Non-pigmented ciliary epithelial cell (primary cell): ENCODE measurements around the gene EGLN1.
"Not testable (repeated sequence)": the region's sequence is repeated elsewhere in the genome, so short reads cannot be mapped to it uniquely, and the experiment has no call there.

Experiments used
- DNase-seq: peaks from one replicate; pipeline ENCODE4 v3.0.0-alpha.2; 2010; ENCODE audit warnings: low read depth

EGLN1 gene

DNA sequence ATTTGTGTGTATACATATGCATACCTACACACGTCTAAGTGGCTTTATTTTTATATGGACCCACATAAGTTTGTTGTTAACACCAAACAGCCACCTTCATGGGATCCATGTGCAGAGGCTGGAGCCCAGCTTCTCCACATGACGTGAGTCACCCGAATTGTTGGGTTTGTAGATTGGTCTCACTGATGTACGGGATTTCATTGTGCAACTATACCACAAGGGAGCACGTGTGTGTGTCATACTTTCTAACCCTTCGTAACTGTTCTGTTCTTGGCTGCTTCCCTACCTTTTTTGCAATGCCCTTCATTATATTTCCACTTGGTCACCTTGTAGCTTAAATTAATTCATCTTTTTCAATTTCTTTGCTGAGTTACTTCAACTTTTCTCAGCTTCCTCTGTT is 63.0 kb downstream of the EGLN1 start:
- DNase-seq, result peak; percentile 87

DNA sequence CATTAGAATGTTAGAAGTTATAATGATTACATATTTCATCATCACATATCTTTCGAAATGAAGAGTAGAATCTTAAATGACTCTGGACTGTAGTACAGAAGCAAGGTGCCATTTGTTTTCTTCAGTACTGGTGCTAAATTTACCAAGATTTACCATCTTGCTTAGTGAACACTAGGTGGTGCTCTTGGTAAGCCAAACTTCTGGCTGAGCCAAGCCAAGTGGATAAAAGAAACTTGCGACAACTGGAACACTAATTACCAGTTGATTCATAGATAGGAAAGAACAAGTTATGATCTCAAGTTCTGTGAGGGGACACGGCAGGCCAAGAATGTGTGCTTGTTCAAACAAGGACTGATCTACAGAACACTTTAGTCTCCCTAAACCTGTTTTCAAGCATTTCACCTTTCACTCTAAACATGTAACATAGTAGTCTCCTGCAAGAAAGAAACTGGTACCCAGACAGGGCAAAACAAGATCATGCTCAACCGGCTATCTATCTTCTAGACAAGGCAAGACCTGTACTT is 64.2 kb downstream of the EGLN1 start:
- DNase-seq, result peak; percentile 23

DNA sequence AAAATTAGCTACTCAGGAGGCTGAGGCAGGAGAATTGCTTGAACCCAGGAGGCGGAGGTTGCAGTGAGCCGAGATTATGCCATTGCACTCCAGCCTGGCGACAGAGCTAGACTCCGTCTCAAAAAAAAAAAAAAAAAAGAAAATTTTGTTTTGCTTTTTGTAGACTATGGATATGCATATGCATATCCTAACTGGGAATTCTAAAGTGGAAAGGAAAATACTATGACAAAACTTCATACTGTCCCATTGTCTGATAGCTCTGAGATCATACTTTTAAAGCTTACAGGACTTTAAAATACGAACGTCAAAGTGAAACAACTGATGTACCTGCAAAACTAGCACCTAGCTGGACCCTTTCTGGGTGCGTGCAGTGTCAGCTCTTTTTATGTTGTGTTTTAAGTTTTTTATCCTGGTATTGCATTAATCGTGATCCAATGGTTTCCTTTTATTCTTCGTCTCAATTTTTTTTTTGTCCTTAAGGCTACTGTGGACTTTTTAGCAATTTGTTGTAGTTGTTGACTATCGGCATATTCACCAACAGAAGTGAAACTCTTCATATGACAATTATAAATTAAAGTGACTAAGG is 64.8 kb downstream of the EGLN1 start:
- DNase-seq, result no peak

DNA sequence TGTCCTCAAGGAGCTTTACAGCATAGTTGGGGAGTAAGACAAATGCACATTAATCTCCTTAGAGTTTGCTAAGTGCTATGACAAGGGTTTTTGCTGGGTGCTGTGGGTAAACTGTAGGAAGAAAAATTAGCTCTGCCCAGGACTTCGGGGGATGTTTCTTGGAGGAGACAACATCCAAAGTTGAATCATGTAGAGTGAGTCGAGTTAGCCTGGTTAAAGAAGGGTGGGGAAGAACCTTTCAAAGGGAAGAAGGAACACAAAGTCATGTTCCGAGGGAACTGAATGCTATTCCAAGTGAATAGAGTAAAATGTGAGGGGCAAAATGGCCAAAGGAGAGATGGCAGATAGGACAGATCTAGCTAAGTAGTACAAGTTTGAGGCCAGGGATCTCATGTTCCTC is 66.9 kb downstream of the EGLN1 start:
- no peak for DNase-seq

DNA sequence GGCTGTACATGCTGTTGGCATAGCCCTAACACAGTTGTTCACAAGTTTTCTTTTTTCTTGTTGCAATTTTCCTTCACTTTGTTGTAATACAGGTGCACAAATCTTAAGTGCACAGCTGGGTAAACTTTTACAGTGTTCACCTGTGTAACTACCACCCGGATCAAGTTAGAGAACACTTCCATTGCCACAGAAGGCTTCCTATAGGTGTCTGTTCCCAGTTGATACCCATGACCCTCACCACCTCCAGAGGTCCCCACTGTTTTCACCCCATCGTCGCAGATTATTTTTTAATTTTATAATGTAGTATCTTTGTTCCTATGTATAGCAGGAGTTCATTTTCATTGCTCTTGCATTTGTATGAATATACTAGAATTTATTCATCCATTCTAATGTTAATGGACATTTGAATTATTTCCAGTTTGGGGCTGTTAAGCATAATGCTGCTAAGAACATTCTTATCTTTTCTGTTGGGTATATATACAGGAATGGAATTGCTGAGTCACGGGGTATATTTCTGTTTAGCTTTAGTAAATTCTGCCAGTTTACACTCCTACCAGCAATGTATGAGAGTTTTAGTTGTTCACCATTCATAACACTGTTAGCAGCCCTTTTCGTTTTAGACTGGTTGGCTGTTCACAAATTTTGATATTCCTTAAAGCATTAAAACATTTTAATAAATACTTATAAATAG is 67.6 kb downstream of the EGLN1 start:
- peak; percentile 23 for DNase-seq

DNA sequence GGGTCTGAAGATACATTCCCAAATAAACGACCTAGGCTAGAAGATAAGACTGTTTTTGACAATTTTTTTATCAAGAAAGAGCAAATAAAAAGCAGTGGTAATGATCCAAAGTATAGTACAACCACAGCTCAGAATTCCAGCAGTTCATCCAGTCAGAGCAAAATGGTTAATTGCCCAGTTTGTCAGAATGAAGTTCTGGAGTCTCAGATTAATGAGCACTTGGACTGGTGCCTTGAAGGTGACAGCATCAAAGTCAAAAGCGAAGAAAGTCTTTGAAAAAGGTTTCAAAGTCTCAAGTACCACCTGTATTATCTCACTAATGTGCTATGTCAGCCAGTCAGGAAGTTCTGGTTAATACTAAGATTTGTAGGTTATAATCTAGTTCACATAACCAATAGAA is 69.0 kb downstream of the EGLN1 start:
- DNase-seq, result no peak

DNA sequence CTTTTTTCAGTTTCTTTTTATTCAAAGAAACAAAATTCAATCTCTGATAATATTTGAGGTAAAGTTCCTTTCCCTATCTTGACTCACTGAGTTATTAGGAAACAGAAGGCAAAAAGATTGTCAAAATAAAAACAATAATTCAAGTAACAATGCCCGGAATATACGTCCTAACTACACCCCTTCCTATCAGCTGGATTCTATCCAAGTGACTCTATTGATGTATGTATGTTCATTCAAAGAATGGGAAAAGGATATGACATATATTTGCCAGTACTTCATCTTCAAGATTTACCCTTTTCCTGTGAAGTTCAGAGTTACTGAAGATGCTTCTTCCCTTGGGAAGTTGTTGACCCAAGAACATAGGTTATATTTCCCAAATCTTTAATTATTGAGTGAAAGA is 70.3 kb downstream of the EGLN1 start:
- DNase-seq, result no peak

DNA sequence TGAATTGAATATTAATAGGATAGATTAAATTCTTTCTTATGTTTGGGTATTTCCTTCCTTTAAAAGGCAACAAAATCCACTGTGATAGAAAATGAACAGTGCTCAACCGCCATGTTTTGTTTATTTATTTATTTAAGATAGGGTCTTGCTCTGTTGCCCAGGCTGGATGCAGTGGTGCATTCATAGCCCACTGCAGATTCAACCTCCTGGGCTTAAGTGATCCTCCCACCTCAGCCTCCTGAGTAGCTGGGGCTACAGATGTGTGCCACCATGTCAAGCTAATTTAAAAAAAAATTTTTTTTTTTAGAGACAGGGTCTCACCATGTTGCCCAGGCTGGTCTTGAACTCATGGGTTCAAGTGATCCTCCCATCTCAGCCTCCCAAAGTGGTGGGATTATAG is 73.2 kb downstream of the EGLN1 start:
- not testable (repeated sequence) for DNase-seq

DNA sequence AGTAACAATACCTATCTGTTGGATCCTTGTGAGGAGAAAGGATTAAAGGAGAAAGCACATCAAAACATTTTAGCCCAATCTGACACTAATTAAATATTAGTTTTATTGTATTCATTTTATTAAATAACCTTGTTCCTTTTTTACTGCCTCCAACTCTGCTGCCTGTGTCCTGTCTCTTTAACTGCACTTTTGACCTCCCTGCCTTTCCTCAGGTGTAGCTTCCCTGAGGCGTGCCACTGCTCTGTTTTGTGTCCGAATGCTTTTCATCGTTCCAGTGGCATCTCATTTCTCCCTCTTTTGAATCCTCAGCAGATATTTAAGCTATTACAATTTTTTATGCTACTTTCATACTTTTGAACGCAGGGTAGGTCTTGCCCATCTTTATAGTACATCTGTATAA is 73.6 kb downstream of the EGLN1 start:
- no peak for DNase-seq

DNA sequence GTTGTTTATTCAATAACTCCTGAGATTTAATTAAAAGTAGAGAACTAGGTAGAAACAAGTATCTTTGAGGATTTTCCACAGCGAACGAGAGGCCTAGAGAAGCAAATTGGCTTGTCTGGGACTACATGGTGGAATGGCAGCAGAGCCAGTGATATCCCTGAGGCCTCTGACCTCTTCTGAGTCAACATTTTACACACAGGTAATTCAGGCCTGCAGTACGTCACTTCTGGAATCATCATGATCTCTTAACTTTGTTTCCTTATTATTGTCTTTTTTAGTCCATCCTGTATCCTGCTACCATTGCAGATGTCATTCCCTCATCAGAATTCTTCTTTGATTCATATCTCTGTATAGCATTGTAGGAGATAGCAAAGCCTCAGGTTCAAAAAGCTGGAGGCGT is 74.1 kb downstream of the EGLN1 start:
- DNase-seq, result no peak

DNA sequence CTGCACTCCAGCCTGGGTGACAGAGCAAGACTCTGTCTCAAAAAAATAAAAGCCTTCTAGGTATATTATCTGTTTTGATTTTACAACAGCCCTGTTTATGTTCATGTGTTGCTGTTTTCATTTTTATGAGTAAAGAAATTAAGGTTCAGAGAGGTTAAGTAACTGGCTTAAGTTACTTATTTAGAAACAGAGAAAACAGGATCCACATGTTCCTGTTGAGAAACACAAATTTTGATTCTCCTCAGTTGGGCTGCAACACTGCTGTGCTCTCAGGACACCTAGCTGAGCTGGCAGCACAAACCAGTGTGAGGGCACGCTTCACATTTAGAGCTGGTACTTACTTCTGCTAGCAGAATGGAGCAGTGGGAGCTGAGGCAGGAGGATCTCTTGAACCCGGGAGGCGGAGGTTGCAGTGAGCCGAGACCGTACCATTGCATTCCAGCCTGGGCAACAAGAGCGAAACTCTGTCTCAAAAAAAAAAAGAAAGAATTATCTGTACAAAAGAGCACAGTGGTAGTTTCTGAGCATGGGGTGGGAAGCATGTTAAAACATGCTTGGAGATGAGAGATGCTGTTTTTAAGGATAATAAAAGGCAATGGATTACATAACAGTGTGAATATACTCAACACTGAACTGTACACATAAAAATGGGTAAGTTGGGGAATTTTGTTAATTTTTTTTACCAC is 81.6 kb downstream of the EGLN1 start:
- DNase-seq, result no peak

DNA sequence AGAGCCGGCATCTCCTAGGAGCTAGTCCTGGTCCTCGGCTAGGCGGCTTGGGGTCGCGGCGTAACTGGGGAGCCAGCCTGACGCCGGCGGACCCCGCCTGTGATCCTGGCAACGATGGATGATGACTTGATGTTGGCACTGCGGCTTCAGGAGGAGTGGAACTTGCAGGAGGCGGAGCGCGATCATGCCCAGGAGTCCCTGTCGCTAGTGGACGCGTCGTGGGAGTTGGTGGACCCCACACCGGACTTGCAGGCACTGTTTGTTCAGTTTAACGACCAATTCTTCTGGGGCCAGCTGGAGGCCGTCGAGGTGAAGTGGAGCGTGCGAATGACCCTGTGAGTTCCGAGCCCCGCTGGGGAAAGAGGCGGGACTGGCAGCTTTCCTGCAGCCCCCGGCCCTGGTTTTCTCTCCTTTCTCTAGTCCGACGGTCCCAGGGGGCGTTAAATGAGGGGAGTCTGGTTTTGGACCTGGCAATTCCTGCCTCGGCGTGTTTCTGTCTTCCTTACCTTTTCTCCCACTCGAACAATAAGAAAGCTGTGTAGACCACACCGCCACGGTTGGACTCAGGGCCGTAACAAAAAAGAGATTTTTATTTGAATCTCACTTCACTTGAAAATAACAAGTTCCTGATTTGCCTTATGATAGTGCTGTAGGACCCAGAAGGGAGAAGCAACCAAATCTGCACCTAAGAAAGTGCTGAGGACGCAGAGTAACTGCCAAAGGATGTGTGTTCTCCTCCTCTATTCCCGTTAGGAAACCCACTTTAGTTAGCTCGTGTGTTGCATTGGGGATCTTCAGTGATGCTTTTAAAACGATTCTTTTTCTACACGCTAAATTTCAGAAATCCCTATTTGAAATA is 83.6 kb downstream of the EGLN1 start, which contains the start of gene SPRTN:
TSS of gene SPRTN (plus strand) at position 24 of the 859 bp plus-strand sequence. CDS start at position 115, 91 bp downstream.
- DNase-seq, result no peak

DNA sequence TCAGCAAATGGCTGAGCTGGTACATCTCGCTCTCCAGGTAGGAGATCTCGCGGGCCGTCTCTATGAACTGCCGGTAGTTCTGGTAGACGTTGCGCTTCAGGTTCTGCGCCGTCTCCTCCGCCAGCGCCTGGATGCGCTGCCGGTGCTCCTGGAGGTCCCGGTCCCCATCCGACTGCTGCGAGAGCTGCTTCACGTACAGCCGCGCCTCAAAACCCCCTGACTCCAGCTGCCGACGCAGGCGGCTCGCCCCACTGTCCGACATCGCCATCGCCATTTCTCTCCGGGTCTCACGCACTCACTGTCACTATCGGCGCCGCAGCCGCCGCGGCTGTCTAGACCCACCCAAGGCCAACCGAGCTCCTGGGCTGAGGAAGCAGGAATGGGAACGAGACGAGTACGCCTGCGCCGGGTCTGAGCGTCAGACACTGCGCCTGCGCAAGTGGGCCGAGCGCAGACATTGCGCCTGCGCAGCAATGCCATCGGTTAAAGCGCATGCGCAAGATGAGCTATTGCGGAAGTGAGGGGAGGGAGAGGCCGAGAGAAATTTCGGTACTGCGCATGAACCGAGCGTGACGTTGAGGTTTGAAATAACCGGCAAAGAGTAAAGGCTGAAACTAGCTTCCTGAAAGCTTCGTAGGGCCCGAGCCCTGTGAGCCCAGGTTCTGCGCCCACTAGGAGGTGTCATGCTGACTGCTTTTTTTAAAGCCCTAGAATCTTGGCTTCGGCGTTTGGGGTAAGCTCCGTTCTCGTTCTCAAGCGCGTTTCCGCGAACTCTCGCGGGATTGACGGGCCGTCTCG is 84.4 kb downstream of the EGLN1 start, which contains the start of gene EXOC8:
TSS of gene EXOC8 (minus strand) at position 381 of the 798 bp plus-strand sequence. CDS start at position 274, 107 bp downstream.
- peak; percentile 80 for DNase-seq

DNA sequence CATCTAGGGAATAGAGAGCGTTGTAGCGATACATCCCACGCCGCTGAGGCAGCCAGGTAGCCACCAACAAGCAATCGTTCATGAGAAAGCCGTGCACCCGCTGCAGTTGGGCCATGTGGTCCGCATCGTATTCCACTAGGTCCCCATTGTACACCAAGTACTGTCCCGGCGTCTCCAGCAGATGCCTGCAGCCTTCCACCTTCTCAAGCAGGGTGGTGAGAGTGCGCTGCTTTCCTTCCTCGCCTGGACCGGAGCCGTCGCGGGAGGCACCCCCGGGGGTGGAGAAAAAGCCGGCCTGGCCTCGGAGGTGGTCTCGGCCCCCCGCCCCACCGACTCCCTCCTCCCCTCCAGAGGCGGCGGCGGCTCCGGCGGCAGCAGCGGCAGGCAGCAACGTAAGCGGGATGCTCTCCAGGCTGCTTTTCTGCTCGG is 85.0 kb downstream of the EGLN1 start:
- DNase-seq, result no peak

DNA sequence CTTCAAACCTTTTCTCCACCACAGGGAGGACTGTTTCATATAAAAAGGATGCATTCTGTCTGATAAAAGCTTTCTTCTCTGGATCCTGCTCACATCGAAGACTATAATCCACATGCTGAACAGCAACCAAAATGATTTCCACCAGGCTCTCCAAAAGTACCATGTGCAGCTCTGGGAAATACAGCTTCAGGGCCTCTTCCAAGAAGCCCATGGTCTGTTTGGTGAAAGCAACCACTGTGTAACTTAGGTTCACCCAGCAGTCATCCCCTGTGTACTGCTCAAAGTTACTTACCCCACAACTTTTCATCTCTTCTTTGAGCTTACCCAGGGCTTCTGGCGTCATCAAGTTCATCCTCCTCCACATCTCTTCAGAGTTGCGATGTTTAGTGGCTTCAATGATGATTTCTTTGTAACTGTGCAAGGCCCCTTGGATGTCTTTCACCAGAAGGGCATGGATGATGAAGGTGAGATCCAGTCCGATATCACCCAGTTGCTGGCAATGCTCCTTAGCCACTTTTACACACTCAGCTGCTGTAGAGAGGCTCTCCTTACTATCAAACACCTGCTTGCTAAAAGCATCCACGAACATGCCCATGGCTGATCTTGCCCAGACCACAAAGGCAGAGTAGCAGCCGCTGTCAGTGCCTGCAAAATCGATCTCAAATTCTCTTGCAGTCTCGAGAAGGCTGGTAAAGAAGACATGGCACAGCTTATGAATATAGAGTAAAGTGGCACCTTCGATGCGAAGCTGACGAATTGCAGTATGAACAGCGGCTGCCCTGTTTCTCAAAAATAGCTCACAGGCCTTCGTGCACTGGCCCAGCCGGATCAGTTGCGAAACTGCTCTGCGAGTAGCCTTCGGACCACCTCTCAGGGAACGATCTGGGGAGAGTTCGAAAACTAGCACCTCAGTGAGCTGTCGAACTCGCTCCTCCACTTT is 86.2 kb downstream of the EGLN1 start:
- no peak for DNase-seq

DNA sequence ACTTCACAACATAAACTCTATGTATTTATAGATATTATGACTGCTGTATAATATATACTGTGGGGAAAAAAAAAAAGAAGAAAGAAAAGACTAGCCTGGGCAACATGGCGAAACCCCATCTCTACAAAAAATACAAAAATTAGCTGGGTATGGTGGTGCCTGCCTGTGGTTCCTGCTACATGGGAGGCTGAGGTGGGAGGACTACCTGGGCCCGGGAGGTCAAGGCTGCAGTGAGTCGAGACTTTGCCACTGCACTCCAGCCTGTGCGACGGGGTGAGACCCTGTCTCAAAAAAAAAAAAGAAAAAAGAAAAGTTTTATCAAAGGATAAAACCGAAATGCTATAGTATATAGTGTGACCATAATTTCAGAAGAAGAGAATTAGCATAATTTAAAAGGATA is 87.1 kb downstream of the EGLN1 start:
- DNase-seq, result no peak

DNA sequence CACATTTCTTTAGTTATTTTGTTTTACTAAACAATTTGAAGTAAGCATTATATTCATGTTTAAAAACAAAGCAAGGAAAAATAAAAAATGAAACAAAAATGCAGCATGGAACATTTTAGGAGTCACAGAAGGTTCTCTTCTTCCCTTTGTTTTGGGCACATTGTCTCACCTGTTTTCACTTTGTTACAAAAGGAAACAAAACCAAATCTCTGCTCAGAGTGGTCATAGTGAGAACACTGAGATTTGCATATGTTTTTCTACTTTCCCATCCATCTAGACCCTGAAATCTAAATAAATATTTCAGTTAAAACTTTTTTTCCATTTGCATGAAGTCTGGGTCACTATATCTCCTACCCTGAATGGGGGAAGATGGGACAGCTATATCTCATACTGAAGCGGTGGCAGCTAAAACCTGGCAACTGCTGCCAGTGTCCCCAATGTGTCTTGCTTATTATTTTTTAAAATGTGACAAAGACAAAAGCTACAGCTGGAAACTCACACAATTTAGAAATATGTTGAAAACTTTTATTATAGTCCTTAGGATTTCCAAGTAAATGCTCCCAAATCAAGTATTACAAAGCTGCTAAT is 87.9 kb downstream of the EGLN1 start:
- no peak for DNase-seq

DNA sequence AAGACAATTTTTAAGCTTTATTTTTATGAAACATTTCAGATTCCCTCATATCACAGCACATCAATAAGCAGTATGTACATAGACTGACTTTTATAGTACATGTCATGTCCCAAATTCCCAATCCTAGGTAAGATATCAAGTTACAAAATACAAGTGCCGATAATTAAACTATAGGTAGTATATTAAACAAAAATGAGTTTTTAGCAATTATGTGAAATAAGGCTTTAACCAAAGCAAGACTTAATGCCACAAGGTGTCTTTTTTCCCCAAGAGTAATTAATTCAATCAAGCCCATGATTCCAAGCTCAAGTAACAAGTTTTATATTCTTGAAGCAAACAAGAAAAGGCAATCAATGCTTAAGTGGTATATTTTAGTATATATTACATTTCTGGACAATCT is 89.3 kb downstream of the EGLN1 start:
- DNase-seq, result no peak

DNA sequence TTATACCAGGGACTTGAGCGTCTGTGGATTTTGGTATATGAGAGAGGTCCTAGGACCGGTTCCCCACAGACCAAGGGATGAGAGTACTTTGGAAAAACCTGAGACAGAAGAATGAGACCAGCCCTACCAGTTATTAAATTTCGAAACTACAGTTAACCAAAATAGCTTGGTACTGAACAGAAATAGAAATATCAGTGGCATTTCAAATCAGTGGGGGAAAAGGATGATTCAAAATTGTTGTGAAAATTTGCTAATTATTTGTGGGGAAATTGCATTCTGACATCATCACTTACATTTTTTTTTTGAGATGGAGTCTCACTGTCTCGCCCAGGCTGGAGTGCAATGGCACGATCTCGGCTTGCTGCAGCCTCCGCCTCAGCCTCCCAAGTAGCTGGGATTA is 92.6 kb downstream of the EGLN1 start:
- DNase-seq, result no peak

DNA sequence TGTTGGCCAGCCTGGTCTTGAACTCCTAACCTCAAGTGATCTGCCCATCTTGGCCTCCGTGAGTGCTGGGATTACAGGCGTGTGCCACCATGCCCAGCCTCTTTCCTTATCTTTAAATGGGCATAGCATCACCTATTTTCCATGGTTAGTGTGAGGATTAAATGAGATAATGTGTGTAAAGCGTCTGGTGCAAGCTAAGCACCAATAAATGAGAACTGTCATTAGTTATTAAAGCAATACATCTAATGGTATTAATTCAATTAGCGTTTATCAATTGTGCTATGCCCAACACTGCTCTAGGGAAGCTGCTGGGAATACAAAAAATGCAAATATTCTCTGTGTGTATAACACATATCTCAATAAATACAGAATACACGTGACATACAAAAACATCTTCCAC is 94.5 kb downstream of the EGLN1 start:
- no peak for DNase-seq
